OCI-LY7 (cell line): ENCODE data around the gene STK11IP. TPM values are rescaled to one million over a fixed set of nuclear protein-coding genes. Genes with fewer than 3 reads are reported as not detected.

Experiments
- BruUV-seq: library from RNA; stranded (reverse); fragments of 400-500 nt; replicated peaks from 2 replicates; lab custom pipeline; 2021; lab: Mats Ljungman, UMichigan
- CTCF ChIA-PET: fragments of 300-600 bp; sonication (Branson Sonifier 250); formaldehyde crosslinking; loops from one replicate; lab custom pipeline; 2022; ENCODE audit warnings: antibody characterized with exemption; ENCODE audit not compliant: unreplicated experiment; lab: Charles Lee
- POLR2A ChIA-PET: fragments of 300-600 bp; sonication (Branson Sonifier 250); formaldehyde crosslinking; loops from one replicate; lab custom pipeline; 2022; ENCODE audit warnings: antibody characterized with exemption; lab: Charles Lee
- DNase-seq: peaks from one replicate; pipeline ENCODE4 v3.0.0-alpha.2; 2015; ENCODE audit warnings: low spot score
- H2AFZ ChIP-seq: fragments of 200-600 bp; sonication (generic), shearing (Covaris generic); 2 replicates; pipeline ENCODE4 v1.6.1; 2014; ENCODE audit warnings: mild to moderate bottlenecking, antibody characterized with exemption, low read length, moderate library complexity
- H3K27ac ChIP-seq: fragments of 200-600 bp; sonication (generic); 2 replicates; pipeline ENCODE4 v1.5.1; 2014; ENCODE audit warnings: mixed run types, low read depth, mild to moderate bottlenecking, moderate library complexity, low read length, inconsistent platforms; ENCODE audit not compliant: poor library complexity, severe bottlenecking
- H3K36me3 ChIP-seq: fragments of 200-600 bp; sonication (generic); 2 replicates; pipeline ENCODE4 v1.6.1; 2014; ENCODE audit warnings: mild to moderate bottlenecking, antibody characterized with exemption, low read length, moderate library complexity, mixed read lengths; ENCODE audit not compliant: insufficient read depth
- H3K4me1 ChIP-seq: fragments of 200-600 bp; sonication (generic); 2 replicates; pipeline ENCODE4 v1.5.1; 2014; ENCODE audit warnings: mild to moderate bottlenecking, low read length; ENCODE audit not compliant: insufficient read depth, poor library complexity, severe bottlenecking
- H3K4me2 ChIP-seq: fragments of 200-600 bp; sonication (generic); 2 replicates; pipeline ENCODE4 v1.6.1; 2014; ENCODE audit warnings: mild to moderate bottlenecking, low read length
- H3K4me3 ChIP-seq: fragments of 200-600 bp; sonication (generic); 2 replicates; pipeline ENCODE4 v1.5.1; 2014; ENCODE audit warnings: mild to moderate bottlenecking, low read depth, low read length; ENCODE audit not compliant: poor library complexity, severe bottlenecking
- H3K79me2 ChIP-seq: fragments of 200-600 bp; sonication (generic); 2 replicates; pipeline ENCODE4 v1.6.1; 2016; ENCODE audit warnings: low read depth, mild to moderate bottlenecking, low read length, moderate library complexity, mixed read lengths; ENCODE audit not compliant: insufficient read depth
- H3K9me2 ChIP-seq: fragments of 200-600 bp; sonication (generic); 2 replicates; pipeline ENCODE4 v1.6.1; 2016; ENCODE audit warnings: mild to moderate bottlenecking, low read length, mixed read lengths; ENCODE audit not compliant: insufficient read depth
- H3K9me3 ChIP-seq: fragments of 200-600 bp; sonication (generic); 2 replicates; pipeline ENCODE4 v1.6.1; 2014; ENCODE audit warnings: mild to moderate bottlenecking, mixed run types, low read length, mixed read lengths
- H4K20me1 ChIP-seq: fragments of 200-600 bp; sonication (generic); 2 replicates; pipeline ENCODE4 v1.6.1; 2014; ENCODE audit warnings: mild to moderate bottlenecking, antibody characterized with exemption, low read length, moderate library complexity, mixed read lengths; ENCODE audit not compliant: insufficient read depth
- EZH2phosphoT487 ChIP-seq: fragments of 200-600 bp; sonication (generic); IDR thresholded peaks from 2 replicates; pipeline ENCODE4 v1.6.1; 2018; ENCODE audit warnings: low read depth, borderline replicate concordance, mild to moderate bottlenecking, mixed run types, antibody characterized with exemption, low read length, moderate library complexity, mixed read lengths
- intact Hi-C: fragments of 100-400 bp; cut with micrococcal nuclease; formaldehyde crosslinking; loops from one replicate; pipeline ENCODE4 v1.10.0; 2022; ENCODE audit not compliant: unreplicated experiment
- total RNA-seq, 2 experiments: library from RNA; depleted of rRNA in 1 of 2; stranded (reverse); fragments of >200 nt in 1 of 2; shearing (Covaris generic) in 1 of 2; gene quantifications; 2 replicates each; pipeline ENCODE4 v1.2.3, GENCODE V29; 2014 to 2022
- TF ChIP-seq, protein P1 (sequence below): fragments of 200-600 bp; sonication (generic); conservative IDR thresholded peaks from 2 replicates; pipeline ENCODE4 v1.5.1; 2014; ENCODE audit warnings: mild to moderate bottlenecking, antibody characterized with exemption, low read length, moderate library complexity, mixed read lengths

STK11IP gene
- total RNA-seq, 2 experiments from 2014 or later = 26.5 to 37.6 TPM

DNA sequence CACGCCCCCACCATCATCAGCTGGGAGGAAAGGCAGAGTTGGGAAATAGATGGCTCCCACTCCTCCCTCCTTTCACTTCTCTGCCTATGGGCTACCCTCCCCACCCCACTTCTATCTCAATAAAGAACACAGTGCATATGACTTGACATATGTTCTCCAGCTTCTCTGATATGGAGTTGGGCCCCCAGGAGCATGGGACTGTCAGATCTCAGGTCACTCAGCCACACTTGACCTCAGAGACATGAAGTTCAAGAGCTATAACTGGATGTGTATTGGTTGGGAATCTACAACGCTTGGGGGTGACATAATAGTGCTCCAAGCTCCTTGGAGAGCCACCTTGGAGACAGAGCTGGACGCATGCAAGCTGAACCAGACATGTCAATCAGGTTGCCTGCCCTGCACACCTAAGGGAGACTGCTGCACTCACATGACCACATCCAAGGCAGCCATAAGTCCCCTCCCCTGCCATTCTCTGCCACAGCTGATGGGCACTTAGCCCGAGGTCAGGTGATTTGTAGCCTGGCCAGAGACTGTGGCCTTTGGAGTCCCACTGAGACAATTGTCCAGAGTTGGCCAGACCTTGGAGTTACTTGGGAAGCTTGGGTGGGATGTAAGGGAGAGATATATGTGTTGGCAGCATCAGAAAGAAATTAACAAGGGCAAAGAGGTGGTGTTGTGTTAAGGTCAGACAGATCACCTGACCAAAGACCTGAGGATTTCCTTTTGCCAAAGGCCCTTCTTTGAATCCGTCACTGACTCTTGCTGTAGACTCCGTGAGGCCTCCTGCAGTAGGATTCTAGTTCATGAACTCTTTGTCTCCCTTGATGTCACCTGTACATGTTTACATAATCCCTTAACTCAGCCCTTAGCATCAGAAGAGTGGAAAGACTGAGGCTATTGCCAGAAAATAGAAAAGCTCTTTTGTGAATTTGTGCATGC, 21.8 kb upstream of the STK11IP start:
- TF ChIP-seq, protein P1, sequence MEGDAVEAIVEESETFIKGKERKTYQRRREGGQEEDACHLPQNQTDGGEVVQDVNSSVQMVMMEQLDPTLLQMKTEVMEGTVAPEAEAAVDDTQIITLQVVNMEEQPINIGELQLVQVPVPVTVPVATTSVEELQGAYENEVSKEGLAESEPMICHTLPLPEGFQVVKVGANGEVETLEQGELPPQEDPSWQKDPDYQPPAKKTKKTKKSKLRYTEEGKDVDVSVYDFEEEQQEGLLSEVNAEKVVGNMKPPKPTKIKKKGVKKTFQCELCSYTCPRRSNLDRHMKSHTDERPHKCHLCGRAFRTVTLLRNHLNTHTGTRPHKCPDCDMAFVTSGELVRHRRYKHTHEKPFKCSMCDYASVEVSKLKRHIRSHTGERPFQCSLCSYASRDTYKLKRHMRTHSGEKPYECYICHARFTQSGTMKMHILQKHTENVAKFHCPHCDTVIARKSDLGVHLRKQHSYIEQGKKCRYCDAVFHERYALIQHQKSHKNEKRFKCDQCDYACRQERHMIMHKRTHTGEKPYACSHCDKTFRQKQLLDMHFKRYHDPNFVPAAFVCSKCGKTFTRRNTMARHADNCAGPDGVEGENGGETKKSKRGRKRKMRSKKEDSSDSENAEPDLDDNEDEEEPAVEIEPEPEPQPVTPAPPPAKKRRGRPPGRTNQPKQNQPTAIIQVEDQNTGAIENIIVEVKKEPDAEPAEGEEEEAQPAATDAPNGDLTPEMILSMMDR = no peak
- TF ChIP-seq EZH2phosphoT487 = no peak
- intact Hi-C loops = no loop called here
- Histone ChIP-seq H3K4me1 (no peaks in the 10 kb centered on the region), H3K4me2 (no peak overlapping the region), H2AFZ (no peak overlapping the region), H4K20me1 (no peaks in the 10 kb centered on the region), H3K36me3 (no peaks in the 10 kb centered on the region), H3K9me2 (no peaks in the 10 kb centered on the region), H3K4me3 (no peak overlapping the region), H3K27ac (no peak overlapping the region), H3K79me2 (no peaks in the 10 kb centered on the region), H3K9me3 (no peaks in the 10 kb centered on the region)
- DNase-seq = no peak
- CTCF ChIA-PET = no interaction called here
- no TSS peak for BruUV-seq
- POLR2A ChIA-PET = no interaction called here

DNA sequence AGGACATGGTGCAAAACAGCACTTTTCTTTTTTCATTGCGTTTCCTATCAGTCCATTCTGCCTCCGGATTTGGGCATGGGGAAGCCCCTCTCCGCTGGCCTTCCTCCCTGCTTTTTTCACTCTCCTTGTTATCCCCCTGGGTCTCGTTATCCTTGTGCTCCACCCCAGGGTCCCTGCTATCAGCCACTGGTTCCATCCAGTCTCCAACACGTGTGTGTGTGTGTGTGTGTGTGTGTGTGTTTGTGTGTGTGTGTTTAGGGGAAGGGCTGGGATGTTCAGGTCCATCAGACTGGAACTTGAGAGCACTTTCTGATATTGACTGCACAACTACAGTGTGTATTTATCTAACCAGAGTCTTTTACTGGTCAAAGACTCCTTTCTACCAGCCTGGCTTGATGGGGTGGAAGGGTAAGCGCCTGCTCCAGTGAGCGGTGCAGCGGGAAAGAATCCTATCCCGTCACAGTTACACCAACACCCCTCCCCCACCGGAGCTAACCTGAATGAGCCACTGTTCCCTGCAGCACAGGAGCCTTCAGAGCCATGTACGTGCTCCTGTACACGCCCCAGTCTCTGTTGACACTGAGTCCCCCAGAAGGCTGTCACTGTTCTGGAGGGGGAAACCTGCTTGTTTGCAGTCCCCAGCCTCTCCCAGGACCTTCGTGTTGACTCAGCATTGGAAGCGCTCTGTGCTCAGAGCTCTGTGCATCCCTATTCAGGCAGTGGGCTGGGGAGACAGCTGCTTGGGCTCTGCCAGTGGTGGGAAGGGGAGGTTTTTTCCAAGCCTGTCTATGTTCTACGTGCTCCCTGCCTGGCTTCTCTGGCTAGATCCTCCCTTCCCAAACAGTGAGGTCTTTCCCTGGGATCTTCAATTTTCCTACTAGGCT, 20.9 kb upstream of the STK11IP start:
- no peaks in the 10 kb centered on the region for H3K36me3 ChIP-seq
- TF ChIP-seq, protein P1 = no peak
- no peak for TF ChIP-seq EZH2phosphoT487
- CTCF ChIA-PET = no interaction called here
- intact Hi-C loops = no loop called here
- no peak overlapping the region for H3K4me2 ChIP-seq
- no peaks in the 10 kb centered on the region for H3K9me2 ChIP-seq
- POLR2A ChIA-PET = interaction anchor here (0.6 kb wide), 1 partner anchor 41 kb away, joined by 3 read pairs; no protein-coding TSS in a partner anchor
- no peaks in the 10 kb centered on the region for H3K79me2 ChIP-seq
- no peaks in the 10 kb centered on the region for H3K9me3 ChIP-seq
- no peaks in the 10 kb centered on the region for H4K20me1 ChIP-seq
- BruUV-seq = no TSS peak
- H3K4me3 ChIP-seq = no peak overlapping the region
- H3K27ac ChIP-seq = no peak overlapping the region
- H2AFZ ChIP-seq = no peak overlapping the region
- no peaks in the 10 kb centered on the region for H3K4me1 ChIP-seq
- DNase-seq = no peak
